SK-N-MC (cell line): ENCODE results near the gene VWC2L.

Experiments
- DNase-seq: peaks from one replicate; pipeline ENCODE4 v3.0.0-alpha.2; 2011; ENCODE audit warnings: low read depth, low spot score
- H3K27ac ChIP-seq: fragments of 200-600 bp; sonication (generic); 2 replicates; pipeline ENCODE4 v1.5.1; 2016; ENCODE audit warnings: mixed run types
- H3K36me3 ChIP-seq: fragments of 200-600 bp; sonication (generic); 2 replicates; pipeline ENCODE4 v1.6.1; 2017; ENCODE audit warnings: antibody characterized with exemption, low read length, mixed read lengths; ENCODE audit not compliant: insufficient read depth
- H3K4me3 ChIP-seq: fragments of 200-600 bp; sonication (generic); 2 replicates; pipeline ENCODE4 v1.5.1; 2016
- H3K9ac ChIP-seq: fragments of 200-600 bp; sonication (generic); 2 replicates; pipeline ENCODE4 v1.8.0; 2017; ENCODE audit warnings: mixed run types, mixed read lengths; ENCODE audit not compliant: insufficient read length
- H3K9me3 ChIP-seq: fragments of 200-600 bp; sonication (generic); 2 replicates; pipeline ENCODE4 v1.6.1; 2017; ENCODE audit warnings: low read depth, mild to moderate bottlenecking, antibody characterized with exemption, low read length, moderate library complexity, mixed read lengths
- EZH2 ChIP-seq: fragments of 200-600 bp; sonication (generic); IDR thresholded peaks from one replicate; pipeline ENCODE4 v1.6.1; 2017; ENCODE audit warnings: antibody characterized with exemption
- FOXP2 ChIP-seq: optimal IDR thresholded peaks from 2 replicates; pipeline ENCODE3; 2011; ENCODE audit warnings: mild to moderate bottlenecking, moderate library complexity; ENCODE audit not compliant: insufficient read depth; ENCODE audit errors: extremely low read length, control extremely low read depth
- POLR2AphosphoS5 ChIP-seq: IDR thresholded peaks from 2 replicates; pipeline ENCODE4 v1.6.1; 2012; ENCODE audit warnings: mild to moderate bottlenecking, low read depth, low read length, borderline replicate concordance

Gene VWC2L

GRCh38 chr2:214410918-214411554 lies at the start of gene VWC2L:
Gene VWC2L, plus strand, starts transcription at chr2:214411054. Its CDS starts 3,140 bp downstream, at chr2:214414194.
- H3K9ac ChIP-seq: no peak within 1 kb of the TSS
- no peak within 1 kb of the TSS for H3K27ac ChIP-seq
- peak; percentile 55 for DNase-seq
- TF ChIP-seq EZH2: no peak
- TF ChIP-seq FOXP2: peak; percentile 53
- TF ChIP-seq POLR2AphosphoS5: no peak
- peak within 1 kb of the TSS; percentile 28; the same call in 1 of the 2 replicates for H3K4me3 ChIP-seq
- H3K9me3 ChIP-seq: no peaks in the 10 kb centered on the region
- H3K36me3 ChIP-seq: no peaks in the 10 kb centered on the region

GRCh38 chr2:214361116-214361515 lies 49.7 kb upstream of the VWC2L start:
- no peaks in the 10 kb centered on the region for H3K36me3 ChIP-seq
- H3K9ac ChIP-seq: no peak overlapping the region
- no peak overlapping the region for H3K4me3 ChIP-seq
- no peaks in the 10 kb centered on the region for H3K9me3 ChIP-seq
- TF ChIP-seq FOXP2: no peak
- DNase-seq: no peak
- H3K27ac ChIP-seq: no peak overlapping the region

DNA sequence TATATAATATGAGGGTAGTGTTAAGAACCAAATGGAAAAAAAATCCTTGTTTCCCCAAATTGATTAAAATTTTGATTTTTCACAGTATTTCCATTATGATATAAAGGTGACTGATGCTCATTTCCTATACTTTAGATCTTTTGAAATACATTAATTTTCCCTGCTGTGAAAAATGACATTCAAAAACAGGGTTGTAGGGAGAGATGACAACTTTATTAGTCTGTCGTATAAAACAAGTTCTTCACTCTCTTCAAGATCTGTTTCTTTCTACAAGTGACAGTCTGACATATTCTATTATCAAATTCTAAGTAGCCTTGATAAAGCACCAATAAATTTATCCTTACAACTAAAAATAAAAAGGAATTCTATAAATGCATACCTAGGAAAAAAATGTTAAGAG lies 45.3 kb upstream of the VWC2L start:
- Histone ChIP-seq H3K4me3 (no peak overlapping the region), H3K36me3 (no peaks in the 10 kb centered on the region), H3K9me3 (no peaks in the 10 kb centered on the region), H3K9ac (no peak overlapping the region), H3K27ac (no peak overlapping the region)
- no peak for DNase-seq
- TF ChIP-seq EZH2: no peak
- no peak for TF ChIP-seq POLR2AphosphoS5
- TF ChIP-seq FOXP2: no peak

DNA sequence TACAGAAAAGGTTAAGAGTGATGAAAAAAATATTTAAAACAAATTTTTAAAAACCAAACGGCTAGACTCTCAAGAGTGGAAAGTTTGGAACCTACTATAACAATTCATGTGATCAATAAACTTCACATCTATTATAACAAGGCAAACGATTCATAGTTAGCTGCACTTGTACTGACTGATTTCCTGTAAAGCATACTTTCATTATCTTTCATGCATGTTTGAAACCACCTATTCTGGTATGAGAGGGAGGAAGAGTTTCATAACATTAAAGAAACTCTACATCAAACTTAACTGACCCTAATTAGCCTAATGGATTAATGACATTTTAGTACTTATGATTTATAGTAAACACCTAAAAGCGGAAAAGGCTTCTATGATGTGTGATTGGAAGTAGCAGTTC lies 43.7 kb upstream of the VWC2L start:
- Histone ChIP-seq H3K27ac (no peak overlapping the region), H3K9me3 (no peaks in the 10 kb centered on the region), H3K4me3 (no peak overlapping the region), H3K36me3 (no peaks in the 10 kb centered on the region), H3K9ac (no peak overlapping the region)
- no peak for DNase-seq
- no peak for TF ChIP-seq POLR2AphosphoS5
- TF ChIP-seq EZH2: no peak
- no peak for TF ChIP-seq FOXP2

DNA sequence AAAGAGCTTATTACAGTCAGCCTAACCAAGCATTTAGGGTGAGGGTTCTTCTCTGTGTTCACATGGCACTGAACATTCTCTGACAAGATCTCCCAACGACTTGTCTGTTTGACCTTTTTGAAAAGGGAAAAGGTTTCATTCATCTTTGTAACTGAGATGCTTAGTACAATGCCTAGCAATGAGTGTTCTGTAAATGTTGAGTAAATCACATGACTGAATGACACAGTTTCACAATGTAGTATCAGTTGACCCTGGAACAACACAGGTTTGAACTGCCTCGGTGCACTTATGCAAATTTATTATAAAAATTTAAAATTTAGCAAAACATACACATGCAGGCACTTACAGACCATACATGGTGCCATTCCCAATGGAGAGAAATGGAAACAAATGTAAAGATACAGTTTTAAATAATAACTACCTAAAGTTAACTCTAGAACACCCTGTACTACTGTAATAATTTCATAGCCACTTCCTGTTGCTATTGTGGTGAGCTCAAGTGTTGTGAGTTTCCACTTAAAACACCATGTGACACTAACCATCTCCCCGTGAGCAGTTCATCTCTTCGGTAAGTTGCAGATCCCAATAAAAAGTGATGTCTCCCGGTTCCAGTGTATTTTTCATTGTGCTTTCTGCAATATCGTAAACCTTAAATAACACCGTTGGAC lies 34.1 kb upstream of the VWC2L start:
- Histone ChIP-seq H3K9ac (no peak overlapping the region), H3K4me3 (no peak overlapping the region), H3K9me3 (no peaks in the 10 kb centered on the region), H3K36me3 (no peaks in the 10 kb centered on the region), H3K27ac (no peak overlapping the region)
- TF ChIP-seq EZH2 (no peak), POLR2AphosphoS5 (no peak), FOXP2 (no peak)
- no peak for DNase-seq

GRCh38 chr2:214377286-214377624 lies 33.6 kb upstream of the VWC2L start:
- no peaks in the 10 kb centered on the region for H3K36me3 ChIP-seq
- no peaks in the 10 kb centered on the region for H3K9me3 ChIP-seq
- TF ChIP-seq POLR2AphosphoS5 (no peak), FOXP2 (no peak), EZH2 (no peak)
- H3K4me3 ChIP-seq: no peak overlapping the region
- no peak overlapping the region for H3K9ac ChIP-seq
- DNase-seq: no peak
- H3K27ac ChIP-seq: no peak overlapping the region

GRCh38 chr2:214378455-214379103 lies 32.3 kb upstream of the VWC2L start:
- H3K27ac ChIP-seq: no peak overlapping the region
- no peak for DNase-seq
- H3K9ac ChIP-seq: no peak overlapping the region
- no peak overlapping the region for H3K4me3 ChIP-seq
- H3K9me3 ChIP-seq: no peaks in the 10 kb centered on the region
- no peaks in the 10 kb centered on the region for H3K36me3 ChIP-seq
- TF ChIP-seq FOXP2: no peak
- TF ChIP-seq POLR2AphosphoS5: no peak
- TF ChIP-seq EZH2: no peak

DNA sequence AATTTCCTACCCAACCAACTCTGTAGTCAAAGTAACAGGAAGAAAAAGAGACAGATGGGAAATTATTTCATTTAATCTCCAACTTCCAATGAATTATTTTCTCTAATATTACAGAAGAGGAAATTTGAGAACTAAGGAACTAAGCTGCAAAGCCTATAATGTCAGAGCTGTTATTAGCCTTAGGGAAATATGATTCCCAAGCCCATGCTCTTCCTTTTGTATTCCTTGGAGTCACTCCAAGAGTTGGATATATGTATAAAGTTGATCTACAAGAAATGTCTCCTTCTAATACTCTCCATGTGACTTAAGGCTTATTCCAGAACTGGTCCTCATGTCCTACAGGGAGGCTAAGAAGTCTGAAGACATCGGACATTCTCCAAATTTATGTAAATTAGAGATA lies 31.6 kb upstream of the VWC2L start:
- H3K27ac ChIP-seq: no peak overlapping the region
- no peak for TF ChIP-seq EZH2
- no peak for TF ChIP-seq FOXP2
- TF ChIP-seq POLR2AphosphoS5: no peak
- no peak overlapping the region for H3K4me3 ChIP-seq
- no peak for DNase-seq
- no peak overlapping the region for H3K9ac ChIP-seq
- H3K9me3 ChIP-seq: no peaks in the 10 kb centered on the region
- H3K36me3 ChIP-seq: no peaks in the 10 kb centered on the region

DNA sequence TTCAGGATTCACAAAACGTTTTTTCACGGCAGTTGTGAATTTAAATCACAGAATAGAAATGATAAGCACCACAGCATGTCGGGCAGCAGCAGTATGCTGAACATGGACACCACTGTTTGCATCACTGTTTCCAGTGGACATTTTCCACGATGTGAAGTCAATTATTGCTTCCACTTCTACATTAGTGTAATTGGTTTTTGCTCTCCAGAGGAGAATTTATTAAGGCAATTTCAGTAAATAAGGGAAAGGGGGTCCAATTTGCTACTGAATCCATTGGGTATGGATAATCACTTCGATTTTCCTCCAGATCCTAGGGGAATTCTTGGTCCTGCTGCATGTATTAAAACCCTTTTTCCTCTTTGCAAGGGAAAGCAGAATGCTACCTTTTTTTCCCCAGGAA lies 30.2 kb upstream of the VWC2L start:
- H3K27ac ChIP-seq: no peak overlapping the region
- no peak overlapping the region for H3K4me3 ChIP-seq
- H3K36me3 ChIP-seq: no peaks in the 10 kb centered on the region
- TF ChIP-seq FOXP2 (no peak), POLR2AphosphoS5 (no peak), EZH2 (no peak)
- no peak for DNase-seq
- H3K9me3 ChIP-seq: no peaks in the 10 kb centered on the region
- no peak overlapping the region for H3K9ac ChIP-seq

GRCh38 chr2:214382229-214382628 lies 28.6 kb upstream of the VWC2L start:
- Histone ChIP-seq H3K9ac (no peak overlapping the region), H3K9me3 (no peaks in the 10 kb centered on the region), H3K36me3 (no peaks in the 10 kb centered on the region), H3K27ac (no peak overlapping the region), H3K4me3 (no peak overlapping the region)
- TF ChIP-seq FOXP2: no peak
- no peak for TF ChIP-seq EZH2
- TF ChIP-seq POLR2AphosphoS5: no peak
- no peak for DNase-seq
